B cell (primary cell): ENCODE data around the gene KCNJ10. TPM values are rescaled to one million over a fixed set of nuclear protein-coding genes. Genes with fewer than 3 reads are reported as not detected.

Source experiments
- ATAC-seq: fragments of 200-7000 bp; cut with Tn5 transposase; one replicate; pipeline ENCODE4 v1.10.0; 2021; ENCODE audit warnings: low read depth, mild to moderate bottlenecking, moderate number of reproducible peaks, moderate library complexity
- CTCF ChIA-PET: fragments of 350-600 bp; sonication (Branson Sonifier 250); formaldehyde crosslinking; loops from one replicate; lab custom pipeline; 2021; ENCODE audit warnings: antibody characterized with exemption, inconsistent platforms; lab: Charles Lee
- POLR2A ChIA-PET: fragments of 350-600 bp; sonication (Branson Sonifier 250); formaldehyde crosslinking; loops from one replicate; lab custom pipeline; 2021; ENCODE audit warnings: antibody characterized with exemption; lab: Charles Lee
- DNase-seq: peaks from one replicate; pipeline ENCODE4 v3.0.0; 2013
- H2AFZ ChIP-seq: 2 replicates; pipeline ENCODE4 v1.6.1; 2012; ENCODE audit warnings: mild to moderate bottlenecking, low read depth, low read length; ENCODE audit not compliant: insufficient read depth, poor library complexity, severe bottlenecking
- H3K27ac ChIP-seq, 2 donors: 1 replicate in 1 of 2; 2 replicates in 1 of 2; pipeline ENCODE4 v1.5.1; 2012 to 2013; ENCODE audit warnings: low read length in 2 of 2, mild to moderate bottlenecking in 2 of 2, moderate library complexity in 1 of 2
- H3K27me3 ChIP-seq, 4 experiments: fragments of 200-600 bp in 1 of 4; sonication (generic) in 1 of 4; replicated peaks in 1 of 4; 1 replicate in 2 of 4; 2 replicates in 2 of 4; pipeline versions ENCODE4 v1.6.1 to v1.7.0; 2013 to 2016; ENCODE audit warnings: low read length in 3 of 4, mild to moderate bottlenecking in 2 of 4, mixed read lengths in 1 of 4, moderate library complexity in 1 of 4; ENCODE audit not compliant: insufficient read depth in 4 of 4, control insufficient read depth in 3 of 4; ENCODE audit errors: control extremely low read depth in 1 of 4
- H3K36me3 ChIP-seq, 2 experiments: replicated peaks in 1 of 2; 1 replicate in 1 of 2; 2 replicates in 1 of 2; pipeline versions ENCODE4 v1.6.1 to v1.7.1; 2013; ENCODE audit warnings: low read length in 1 of 2; ENCODE audit not compliant: insufficient read depth in 2 of 2, control insufficient read depth in 1 of 2; ENCODE audit errors: control extremely low read depth in 1 of 2, extremely low read depth in 1 of 2
- H3K4me1 ChIP-seq, 2 donors: fragments of 200-600 bp in 1 of 2; sonication (generic) in 1 of 2; 1 replicate in 1 of 2; 2 replicates in 1 of 2; pipeline versions ENCODE4 v1.5.1 to v1.6.1; 2013 to 2017; ENCODE audit warnings: low read length in 2 of 2; ENCODE audit not compliant: control insufficient read depth in 2 of 2, insufficient read depth in 2 of 2
- H3K4me2 ChIP-seq: replicated peaks from 2 replicates; pipeline ENCODE3; 2012; ENCODE audit warnings: mild to moderate bottlenecking, low read depth, low read length; ENCODE audit not compliant: poor library complexity, severe bottlenecking
- H3K4me3 ChIP-seq, 5 experiments: fragments of 200-600 bp in 1 of 5; sonication (generic) in 1 of 5; 1 replicate in 3 of 5; 2 replicates in 2 of 5; pipeline versions ENCODE4 v1.5.1 to v1.7.0; 2011 to 2016; ENCODE audit warnings: low read length in 4 of 5, mild to moderate bottlenecking in 4 of 5, low read depth in 2 of 5, control low read depth in 1 of 5, moderate library complexity in 1 of 5; ENCODE audit not compliant: insufficient read depth in 1 of 5; ENCODE audit errors: control extremely low read depth in 1 of 5, extremely low read depth in 1 of 5
- H3K79me2 ChIP-seq: fragments of 200-600 bp; sonication (generic); one replicate; pipeline ENCODE4 v1.6.0; 2016; ENCODE audit warnings: low read length; ENCODE audit not compliant: control insufficient read depth, insufficient read depth
- H3K9ac ChIP-seq: fragments of 200-600 bp; sonication (generic); 2 replicates; pipeline ENCODE4 v1.6.1; 2017; ENCODE audit warnings: mild to moderate bottlenecking, low read length, moderate library complexity
- H3K9me3 ChIP-seq, 3 donors: one replicate each; pipeline versions ENCODE4 v1.6.1 to v1.7.1; 2013; ENCODE audit warnings: low read length in 2 of 3; ENCODE audit not compliant: control insufficient read depth in 2 of 3, insufficient read depth in 1 of 3; ENCODE audit errors: control extremely low read depth in 1 of 3
- H4K20me1 ChIP-seq: 2 replicates; pipeline ENCODE4 v1.6.0; 2012; ENCODE audit warnings: mild to moderate bottlenecking, low read length; ENCODE audit not compliant: insufficient read depth, control insufficient read depth, poor library complexity, severe bottlenecking
- H3K27ac Mint-ChIP-seq: one replicate; pipeline ENCODE4 v1.8.0; 2021; ENCODE audit warnings: mixed read lengths
- H3K27me3 Mint-ChIP-seq: one replicate; pipeline ENCODE4 v1.8.0; 2021; ENCODE audit warnings: mixed read lengths
- H3K4me1 Mint-ChIP-seq: one replicate; pipeline ENCODE4 v1.8.0; 2021; ENCODE audit warnings: mixed read lengths
- H3K4me3 Mint-ChIP-seq: one replicate; pipeline ENCODE4 v1.8.0; 2021; ENCODE audit warnings: mixed read lengths
- H3K9me3 Mint-ChIP-seq: one replicate; pipeline ENCODE4 v1.8.0; 2022; ENCODE audit warnings: mixed read lengths; ENCODE audit not compliant: insufficient read depth
- EZH2 ChIP-seq: IDR thresholded peaks from 2 replicates; pipeline ENCODE4 v1.6.1; 2012; ENCODE audit warnings: borderline replicate concordance, low read depth, mild to moderate bottlenecking, moderate library complexity, low read length; ENCODE audit not compliant: insufficient read depth, poor library complexity, severe bottlenecking
- WGBS: methylation state at CpG from one replicate; pipeline ENCODE4 v1.1.5; 2013; ENCODE audit warnings: missing lambda C conversion rate; ENCODE audit not compliant: insufficient coverage; 5-methylcytosine and 5-hydroxymethylcytosine counted together
- intact Hi-C: fragments of 100-400 bp; cut with micrococcal nuclease; formaldehyde crosslinking; loops from one replicate; pipeline ENCODE4 v1.10.0; 2022
- polyA plus RNA-seq: library from polyadenylated mRNA; depleted of rRNA; stranded (reverse); fragments of >200 nt; gene quantifications from 2 replicates; pipeline ENCODE4 v1.2.3, GENCODE V29; 2012
- total RNA-seq, 2 donors: library from RNA; stranded (reverse); fragments of 120-200 nt in 1 of 2; gene quantifications; 1 replicate in 1 of 2; 2 replicates in 1 of 2; pipeline versions ENCODE4 v1.2.3 to v1.2.4, GENCODE V29; 2013 to 2022
- TF ChIP-seq, protein P1 (sequence below): fragments of 200-600 bp; IDR thresholded peaks from one replicate; pipeline ENCODE4 v1.8.0; 2022; ENCODE audit warnings: antibody characterized with exemption, mild to moderate bottlenecking

The KCNJ10 gene
- total and polyA plus RNA-seq, 2 donors (not counting 1 experiment from before 2014, with no cell fraction given): not detected

DNA sequence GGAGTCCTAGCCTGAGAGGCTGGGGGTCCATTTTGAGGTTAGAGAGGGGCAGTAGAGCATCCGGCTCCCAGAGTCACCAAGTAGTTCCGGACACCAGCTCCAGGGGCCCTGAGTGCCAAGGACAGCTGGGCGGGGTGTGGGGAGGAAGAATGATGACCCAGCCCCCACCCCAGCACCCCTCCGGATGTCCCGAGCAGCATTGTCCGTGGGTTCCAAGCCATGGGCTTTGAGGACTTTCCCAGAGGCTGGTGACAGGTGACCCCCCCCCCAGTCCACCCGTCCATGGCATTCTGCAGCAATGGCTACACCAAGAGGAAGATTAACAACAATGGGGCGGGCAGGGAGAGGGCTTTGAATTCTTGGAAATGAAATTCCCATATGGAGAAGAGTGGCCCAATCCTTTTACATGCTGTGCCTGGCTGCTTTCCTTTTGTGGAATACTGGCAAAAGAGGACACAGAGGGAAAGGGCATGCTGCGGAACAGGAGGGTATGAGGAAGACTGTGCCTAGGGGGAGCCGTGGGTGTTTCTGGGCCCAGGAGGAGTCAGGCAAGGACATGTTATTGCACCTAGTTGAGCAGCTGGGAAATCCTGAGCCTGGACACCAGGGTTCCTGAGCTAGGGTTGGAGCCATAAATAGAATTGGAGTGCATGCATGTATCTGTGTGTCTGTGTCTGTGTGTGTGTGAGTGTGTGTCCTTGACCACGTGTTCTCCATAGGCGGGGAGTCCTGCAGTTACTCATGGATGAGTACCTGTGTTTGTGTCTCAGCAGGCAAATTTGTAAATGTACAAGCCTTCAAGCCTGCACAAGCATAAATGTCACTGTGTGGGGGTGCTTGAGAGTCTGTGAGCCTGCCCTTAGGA lies 46.6 kb upstream of the KCNJ10 start:
- Histone ChIP-seq H3K79me2 (no peaks in the 10 kb centered on the region), H4K20me1 (no peaks in the 10 kb centered on the region), H2AFZ (no peak overlapping the region), H3K9me3 (no peaks in the 10 kb centered on the region), H3K36me3 (no peaks in the 10 kb centered on the region), H3K27me3 (peaks cover 0 to 19% (median 4%) of the 10 kb centered on the region in 4 experiments), H3K9ac (no peak overlapping the region), H3K4me2 (no peak overlapping the region), H3K4me3 (no peak overlapping the region), H3K4me1 (no peaks in the 10 kb centered on the region), H3K27ac (no peak overlapping the region)
- intact Hi-C loops: no loop called here
- Mint-ChIP-seq H3K9me3 (no peaks in the 10 kb centered on the region), H3K27ac (no peak overlapping the region), H3K27me3 (peaks cover 24% of the 10 kb centered on the region), H3K4me3 (no peak overlapping the region), H3K4me1 (no peaks in the 10 kb centered on the region)
- WGBS: 88% methylated on average over 5 of the region's 12 CpGs
- CTCF ChIA-PET: interaction anchor here (1.0 to 2.2 kb wide), 2 partner anchors 31 to 77 kb away, joined by 5 to 6 read pairs; no protein-coding TSS in a partner anchor
- TF ChIP-seq, protein P1, sequence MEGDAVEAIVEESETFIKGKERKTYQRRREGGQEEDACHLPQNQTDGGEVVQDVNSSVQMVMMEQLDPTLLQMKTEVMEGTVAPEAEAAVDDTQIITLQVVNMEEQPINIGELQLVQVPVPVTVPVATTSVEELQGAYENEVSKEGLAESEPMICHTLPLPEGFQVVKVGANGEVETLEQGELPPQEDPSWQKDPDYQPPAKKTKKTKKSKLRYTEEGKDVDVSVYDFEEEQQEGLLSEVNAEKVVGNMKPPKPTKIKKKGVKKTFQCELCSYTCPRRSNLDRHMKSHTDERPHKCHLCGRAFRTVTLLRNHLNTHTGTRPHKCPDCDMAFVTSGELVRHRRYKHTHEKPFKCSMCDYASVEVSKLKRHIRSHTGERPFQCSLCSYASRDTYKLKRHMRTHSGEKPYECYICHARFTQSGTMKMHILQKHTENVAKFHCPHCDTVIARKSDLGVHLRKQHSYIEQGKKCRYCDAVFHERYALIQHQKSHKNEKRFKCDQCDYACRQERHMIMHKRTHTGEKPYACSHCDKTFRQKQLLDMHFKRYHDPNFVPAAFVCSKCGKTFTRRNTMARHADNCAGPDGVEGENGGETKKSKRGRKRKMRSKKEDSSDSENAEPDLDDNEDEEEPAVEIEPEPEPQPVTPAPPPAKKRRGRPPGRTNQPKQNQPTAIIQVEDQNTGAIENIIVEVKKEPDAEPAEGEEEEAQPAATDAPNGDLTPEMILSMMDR: no peak
- TF ChIP-seq EZH2: no peak
- POLR2A ChIA-PET: no interaction called here
- ATAC-seq (no peak), DNase-seq (no peak)
